ENCODE data around the gene SLC1A2.

The SLC1A2 gene

GRCh38 chr11:35330156-35330889 is 89.0 kb downstream of the SLC1A2 start:
- Histone ChIP-seq H3K27ac (ENCODE audit: low read length) (no peak overlapping the region), H2AFZ (ENCODE audit: low read depth, low read length) (no peak overlapping the region), H3K36me3 (replicated peaks; ENCODE audit: low read depth, low read length) (no peaks in the 10 kb centered on the region)

GRCh38 chr11:35327829-35328228 is 91.5 kb downstream of the SLC1A2 start:
- H3K27ac ChIP-seq (ENCODE audit: low read length) = no peak overlapping the region
- no peaks in the 10 kb centered on the region for H4K20me1 ChIP-seq (ENCODE audit: insufficient read depth, low read length)
- H3K9me3 ChIP-seq (ENCODE audit: insufficient read depth, low read length) = no peaks in the 10 kb centered on the region
- no peaks in the 10 kb centered on the region for H3K79me2 ChIP-seq (ENCODE audit: low read length)
- H2AFZ ChIP-seq (ENCODE audit: low read depth, low read length) = no peak overlapping the region
- peaks cover 10% of the 10 kb centered on the region for H3K4me1 ChIP-seq (ENCODE audit: low read length)
- H3K27me3 ChIP-seq (ENCODE audit: low read depth, low read length) = no peaks in the 10 kb centered on the region
- TF ChIP-seq EZH2phosphoT487 (IDR thresholded peaks at IDR 0.05; ENCODE audit: low read depth) = no peak
- TF ChIP-seq, protein P1, sequence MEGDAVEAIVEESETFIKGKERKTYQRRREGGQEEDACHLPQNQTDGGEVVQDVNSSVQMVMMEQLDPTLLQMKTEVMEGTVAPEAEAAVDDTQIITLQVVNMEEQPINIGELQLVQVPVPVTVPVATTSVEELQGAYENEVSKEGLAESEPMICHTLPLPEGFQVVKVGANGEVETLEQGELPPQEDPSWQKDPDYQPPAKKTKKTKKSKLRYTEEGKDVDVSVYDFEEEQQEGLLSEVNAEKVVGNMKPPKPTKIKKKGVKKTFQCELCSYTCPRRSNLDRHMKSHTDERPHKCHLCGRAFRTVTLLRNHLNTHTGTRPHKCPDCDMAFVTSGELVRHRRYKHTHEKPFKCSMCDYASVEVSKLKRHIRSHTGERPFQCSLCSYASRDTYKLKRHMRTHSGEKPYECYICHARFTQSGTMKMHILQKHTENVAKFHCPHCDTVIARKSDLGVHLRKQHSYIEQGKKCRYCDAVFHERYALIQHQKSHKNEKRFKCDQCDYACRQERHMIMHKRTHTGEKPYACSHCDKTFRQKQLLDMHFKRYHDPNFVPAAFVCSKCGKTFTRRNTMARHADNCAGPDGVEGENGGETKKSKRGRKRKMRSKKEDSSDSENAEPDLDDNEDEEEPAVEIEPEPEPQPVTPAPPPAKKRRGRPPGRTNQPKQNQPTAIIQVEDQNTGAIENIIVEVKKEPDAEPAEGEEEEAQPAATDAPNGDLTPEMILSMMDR (IDR thresholded peaks at IDR 0.05; ENCODE audit: low read depth, low read length) = no peak
- no peaks in the 10 kb centered on the region for H3K36me3 ChIP-seq (replicated peaks; ENCODE audit: low read depth, low read length)
- H3K9ac ChIP-seq (ENCODE audit: low read length) = no peak overlapping the region
- H3K4me3 ChIP-seq (ENCODE audit: low read length) = no peak overlapping the region
- no peak overlapping the region for H3K4me2 ChIP-seq (ENCODE audit: low read length)

More at GRCh38 chr11:35330156-35330889, 89.0 kb downstream of the SLC1A2 start:
- no peak overlapping the region for H3K4me3 ChIP-seq (ENCODE audit: low read length)
- peaks cover 3% of the 10 kb centered on the region; the same call in 1 of the 2 replicates for H3K27me3 ChIP-seq (ENCODE audit: low read depth, low read length)
- TF ChIP-seq EZH2phosphoT487 (IDR thresholded peaks at IDR 0.05; ENCODE audit: low read depth) = no peak
- TF ChIP-seq, protein P1 (IDR thresholded peaks at IDR 0.05; ENCODE audit: low read depth, low read length) = no peak
- no peaks in the 10 kb centered on the region for H4K20me1 ChIP-seq (ENCODE audit: insufficient read depth, low read length)
- H3K9me3 ChIP-seq (ENCODE audit: insufficient read depth, low read length) = no peaks in the 10 kb centered on the region
- H3K4me1 ChIP-seq (ENCODE audit: low read length) = peaks cover 16% of the 10 kb centered on the region
- no peak overlapping the region for H3K9ac ChIP-seq (ENCODE audit: low read length)
- H3K79me2 ChIP-seq (ENCODE audit: low read length) = no peaks in the 10 kb centered on the region
- no peak overlapping the region for H3K4me2 ChIP-seq (ENCODE audit: low read length)

DNA sequence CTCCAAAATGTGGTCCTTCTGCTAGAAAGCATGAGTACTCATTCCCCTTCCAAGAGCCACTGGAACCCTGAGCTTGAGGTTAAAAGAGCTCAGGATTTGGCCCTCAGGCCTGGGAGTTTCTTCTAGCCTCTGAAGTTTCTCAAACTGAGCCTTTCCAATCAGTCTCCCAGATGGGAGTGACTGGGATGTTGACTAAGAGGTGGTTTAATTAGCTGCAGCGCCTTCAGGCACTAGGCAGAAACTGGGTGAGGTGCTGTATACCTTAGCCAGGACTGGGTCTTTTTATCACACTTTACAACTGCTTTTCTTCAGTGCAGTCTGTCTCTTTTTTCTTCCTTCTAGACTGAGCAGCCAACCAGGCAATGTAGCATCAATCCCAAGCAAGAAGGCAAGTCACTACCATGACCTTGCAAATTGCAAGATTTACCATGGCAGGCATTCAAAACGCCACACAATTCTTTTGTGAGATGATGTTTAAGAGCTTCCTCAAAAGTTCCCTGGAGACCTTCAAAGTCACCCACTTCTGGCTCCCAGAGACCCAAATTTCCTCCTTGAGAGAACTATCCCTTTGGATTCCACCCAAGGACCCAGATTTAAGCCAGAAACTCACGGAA is 93.0 kb downstream of the SLC1A2 start:
- Histone ChIP-seq H3K27me3 (ENCODE audit: low read depth, low read length) (no peaks in the 10 kb centered on the region), H3K27ac (ENCODE audit: low read length) (no peak overlapping the region), H3K9ac (ENCODE audit: low read length) (no peak overlapping the region), H3K79me2 (ENCODE audit: low read length) (no peaks in the 10 kb centered on the region), H3K9me3 (ENCODE audit: insufficient read depth, low read length) (no peaks in the 10 kb centered on the region), H3K4me1 (ENCODE audit: low read length) (peaks cover 8% of the 10 kb centered on the region), H2AFZ (ENCODE audit: low read depth, low read length) (no peak overlapping the region), H3K4me2 (ENCODE audit: low read length) (no peak overlapping the region), H4K20me1 (ENCODE audit: insufficient read depth, low read length) (no peaks in the 10 kb centered on the region), H3K4me3 (ENCODE audit: low read length) (no peak overlapping the region), H3K36me3 (replicated peaks; ENCODE audit: low read depth, low read length) (no peaks in the 10 kb centered on the region)
- TF ChIP-seq, protein P1 (IDR thresholded peaks at IDR 0.05; ENCODE audit: low read depth, low read length) = no peak
- no peak for TF ChIP-seq EZH2phosphoT487 (IDR thresholded peaks at IDR 0.05; ENCODE audit: low read depth)

DNA sequence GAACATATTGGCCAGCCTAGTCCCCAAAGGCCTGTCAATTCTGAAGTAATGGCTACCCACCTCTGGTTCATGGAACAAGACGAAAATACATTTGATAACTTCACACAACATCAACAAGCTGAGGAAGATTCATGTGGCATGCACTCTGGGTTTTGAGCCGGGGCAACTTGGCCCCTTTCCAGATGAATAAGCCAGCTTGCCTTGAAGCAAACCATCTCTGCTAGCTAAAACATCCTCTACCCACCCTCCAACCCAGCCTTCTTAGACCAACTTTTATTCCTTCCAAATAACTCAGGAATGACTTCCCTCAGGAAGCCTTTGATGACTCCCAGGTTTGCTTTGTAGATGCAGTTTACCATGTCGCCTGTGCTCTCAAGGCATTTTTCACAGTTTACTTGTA is 94.4 kb downstream of the SLC1A2 start:
- Histone ChIP-seq H3K27ac (ENCODE audit: low read length) (no peak overlapping the region), H3K27me3 (ENCODE audit: low read depth, low read length) (no peaks in the 10 kb centered on the region), H4K20me1 (ENCODE audit: insufficient read depth, low read length) (no peaks in the 10 kb centered on the region), H3K4me1 (ENCODE audit: low read length) (no peaks in the 10 kb centered on the region), H3K9me3 (ENCODE audit: insufficient read depth, low read length) (no peaks in the 10 kb centered on the region), H3K79me2 (ENCODE audit: low read length) (no peaks in the 10 kb centered on the region), H3K4me3 (ENCODE audit: low read length) (no peak overlapping the region), H3K36me3 (replicated peaks; ENCODE audit: low read depth, low read length) (no peaks in the 10 kb centered on the region), H2AFZ (ENCODE audit: low read depth, low read length) (no peak overlapping the region), H3K4me2 (ENCODE audit: low read length) (no peak overlapping the region), H3K9ac (ENCODE audit: low read length) (no peak overlapping the region)
- no peak for TF ChIP-seq EZH2phosphoT487 (IDR thresholded peaks at IDR 0.05; ENCODE audit: low read depth)
- TF ChIP-seq, protein P1 (IDR thresholded peaks at IDR 0.05; ENCODE audit: low read depth, low read length) = no peak
